Right lobe of liver (tissue), 6 donors: ENCODE results near the gene DNAJB6. TPM values are rescaled to one million over a fixed set of nuclear protein-coding genes. Genes with fewer than 3 reads are reported as not detected.
A peak's percentile ranks its signal among the peaks of the same experiment; 100 is the strongest.

Experiments used
- ATAC-seq, 4 donors: fragments of 200-7000 bp; cut with Tn5 transposase; one replicate each; pipeline ENCODE4 v1.9.1; 2020; ENCODE audit warnings: mild to moderate bottlenecking in 4 of 4, moderate library complexity in 4 of 4
- DNase-seq, 3 donors: peaks; one replicate each; pipeline ENCODE4 v3.0.0-alpha.2; 2020
- H3K27ac ChIP-seq, 3 donors: fragments of 200-600 bp; one replicate each; pipeline ENCODE4 v1.8.0; 2022
- H3K27me3 ChIP-seq, 2 donors: fragments of 200-600 bp; one replicate each; pipeline ENCODE4 v1.8.0; 2022
- H3K36me3 ChIP-seq, 4 donors: fragments of 200-600 bp; sonication (generic) in 1 of 4; one replicate each; pipeline versions ENCODE4 v1.5.1 to v1.8.0; 2017 to 2022; ENCODE audit warnings: control low read depth in 1 of 4
- H3K4me1 ChIP-seq, 4 donors: fragments of 200-600 bp; sonication (generic) in 1 of 4; one replicate each; pipeline versions ENCODE4 v1.5.1 to v1.8.0; 2017 to 2022; ENCODE audit warnings: control low read depth in 1 of 4
- H3K4me3 ChIP-seq, 3 donors: fragments of 200-600 bp; one replicate each; pipeline ENCODE4 v1.8.0; 2022
- H3K9me3 ChIP-seq, 4 donors: fragments of 200-600 bp; sonication (generic) in 1 of 4; one replicate each; pipeline versions ENCODE4 v1.5.1 to v1.8.0; 2017 to 2022; ENCODE audit warnings: control low read depth in 1 of 4
- POLR2A ChIP-seq: fragments of 450-650 bp; IDR thresholded peaks from one replicate; pipeline ENCODE4 v1.6.1; 2017; ENCODE audit warnings: antibody characterized with exemption, mild to moderate bottlenecking
- WGBS: methylation state at CpG from one replicate; pipeline ENCODE4 v1.1.6; 2018; ENCODE audit warnings: low coverage, low lambda C conversion rate; ENCODE audit not compliant: insufficient coverage; ENCODE audit errors: missing lambda C conversion rate; 5-methylcytosine and 5-hydroxymethylcytosine counted together
- intact Hi-C, 2 donors: fragments of 100-400 bp; cut with DNase I; formaldehyde crosslinking; loops; one replicate each; pipeline versions ENCODE4 v1.11.2 to v1.14.1; 2022
- long read RNA-seq: library from polyadenylated mRNA; unstranded; transcript quantifications from one replicate; pipeline ENCODE4 v2.0.0, GENCODE V29; 2019
- total RNA-seq, 6 experiments: library from RNA; depleted of rRNA in 2 of 6; stranded (reverse); fragments of >200 nt in 2 of 6; fragmentation: NEBNext Ultra II Directional in 3 of 6; extraction: Animal tissue kit (Norgen Biotek cat#: 25700) in 3 of 6; gene quantifications; one replicate each; pipeline versions ENCODE4 v1.1.0 to v1.2.4, GENCODE V29; 2016 to 2023
- TF ChIP-seq, protein P1 (sequence below), 4 donors: fragments of 200-600 bp in 3 of 4; fragments of 450-650 bp in 1 of 4; IDR thresholded peaks; one replicate each; pipeline versions ENCODE4 v1.5.1 to v1.8.0; 2016 to 2022; ENCODE audit warnings: antibody characterized with exemption in 4 of 4, mild to moderate bottlenecking in 2 of 4
- donor health status: DM: no; HTN: yes; CAD: no.
- donor health status: DM: no; HTN: no; CAD: no.
- donor health status: DM: no; HTN: no; CAD: no.
- donor health status: DM: no; HTN: yes; CAD: no.
- donor health status: DM: no; HTN: yes; CAD: no.

DNAJB6 gene
- 10 to 100 TPM; 24.5 to 38.0 (median 35.2) TPM for total RNA-seq
- long read RNA-seq, transcript DNAJB6-201 (10 exons, 2,527 nt) = minor isoform, 8 of 20 reads
- long read RNA-seq, transcript DNAJB6-204 (8 exons, 1,609 nt) = major isoform, 9 of 20 reads
- long read RNA-seq, partial matches to known transcripts = 2 of 20 reads
- long read RNA-seq, other reads (novel, unspliced or antisense) = 1 of 20 reads

DNA sequence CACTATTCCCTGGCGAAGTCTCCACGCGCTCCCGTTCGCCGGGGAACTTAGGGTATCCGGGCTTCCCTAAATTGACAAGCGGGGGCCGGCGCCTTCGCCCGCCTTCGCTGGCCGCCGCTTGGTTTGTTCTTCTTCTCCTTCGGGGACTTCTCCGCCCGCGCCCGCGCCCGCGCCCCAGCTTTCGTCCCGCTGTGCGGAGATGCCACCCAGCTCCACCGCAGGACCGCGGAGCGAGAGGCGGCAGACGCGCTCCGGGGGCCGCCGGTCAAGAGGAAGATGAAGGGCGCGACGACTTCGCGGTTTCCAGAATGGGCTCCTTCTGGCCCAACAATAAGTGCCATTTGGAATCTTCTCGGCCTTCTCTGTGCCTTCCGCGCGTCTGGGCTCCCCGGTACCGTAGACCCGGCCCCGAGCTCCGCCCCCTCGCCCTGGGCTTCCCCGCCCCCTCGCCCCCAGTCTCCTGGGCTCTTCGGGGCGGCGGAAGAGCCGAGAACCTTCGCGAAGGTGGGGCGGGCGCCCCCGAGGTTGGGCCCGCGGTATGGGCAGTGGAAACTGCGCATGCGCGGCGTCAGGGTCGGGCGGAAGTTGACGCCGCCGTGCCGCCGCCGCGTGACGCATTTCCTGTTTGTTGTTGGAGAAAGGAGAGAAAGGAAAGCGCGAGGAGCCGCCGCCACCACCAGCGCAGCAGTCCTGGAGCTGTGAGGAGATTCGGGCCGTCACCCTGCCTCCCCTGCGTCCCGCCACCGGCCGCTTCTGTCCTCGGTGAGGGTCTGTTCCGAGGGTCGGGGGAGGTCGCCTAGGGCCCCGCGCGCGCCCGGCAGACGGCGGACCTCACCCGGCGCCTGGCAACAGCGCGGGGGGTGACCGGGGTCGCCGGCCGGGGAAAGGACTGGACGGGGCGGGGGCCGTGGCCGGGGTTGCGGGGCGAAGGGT is at the start of gene DNAJB6:
Gene DNAJB6 (plus strand): TSS at position 622 of the 933 bp plus-strand sequence. CDS start 21,569 bp downstream, outside the sequence.
- H3K36me3 ChIP-seq = no peaks in the 10 kb centered on the region
- H3K27ac ChIP-seq = peak within 1 kb of the TSS; percentile 98 to 99 (median 98)
- TF ChIP-seq, protein P1, sequence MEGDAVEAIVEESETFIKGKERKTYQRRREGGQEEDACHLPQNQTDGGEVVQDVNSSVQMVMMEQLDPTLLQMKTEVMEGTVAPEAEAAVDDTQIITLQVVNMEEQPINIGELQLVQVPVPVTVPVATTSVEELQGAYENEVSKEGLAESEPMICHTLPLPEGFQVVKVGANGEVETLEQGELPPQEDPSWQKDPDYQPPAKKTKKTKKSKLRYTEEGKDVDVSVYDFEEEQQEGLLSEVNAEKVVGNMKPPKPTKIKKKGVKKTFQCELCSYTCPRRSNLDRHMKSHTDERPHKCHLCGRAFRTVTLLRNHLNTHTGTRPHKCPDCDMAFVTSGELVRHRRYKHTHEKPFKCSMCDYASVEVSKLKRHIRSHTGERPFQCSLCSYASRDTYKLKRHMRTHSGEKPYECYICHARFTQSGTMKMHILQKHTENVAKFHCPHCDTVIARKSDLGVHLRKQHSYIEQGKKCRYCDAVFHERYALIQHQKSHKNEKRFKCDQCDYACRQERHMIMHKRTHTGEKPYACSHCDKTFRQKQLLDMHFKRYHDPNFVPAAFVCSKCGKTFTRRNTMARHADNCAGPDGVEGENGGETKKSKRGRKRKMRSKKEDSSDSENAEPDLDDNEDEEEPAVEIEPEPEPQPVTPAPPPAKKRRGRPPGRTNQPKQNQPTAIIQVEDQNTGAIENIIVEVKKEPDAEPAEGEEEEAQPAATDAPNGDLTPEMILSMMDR (IDR thresholded peaks at IDR 0.05) = no peak
- TF ChIP-seq POLR2A = peak; percentile 91
- H3K4me3 ChIP-seq = peak within 1 kb of the TSS; percentile 69 to 78 (median 70)
- 1% methylated on average over 42 of the region's 114 CpGs for WGBS
- intact Hi-C loops = no loop called here
- H3K9me3 ChIP-seq = no peaks in the 10 kb centered on the region
- DNase-seq = peak; percentile 94 to 96 (median 95)
- no peaks in the 10 kb centered on the region for H3K27me3 ChIP-seq
- peak; percentile 84 to 93 (median 88) for ATAC-seq
- peaks cover 0 to 14% (median 0%) of the 10 kb centered on the region in 4 donors for H3K4me1 ChIP-seq

DNA sequence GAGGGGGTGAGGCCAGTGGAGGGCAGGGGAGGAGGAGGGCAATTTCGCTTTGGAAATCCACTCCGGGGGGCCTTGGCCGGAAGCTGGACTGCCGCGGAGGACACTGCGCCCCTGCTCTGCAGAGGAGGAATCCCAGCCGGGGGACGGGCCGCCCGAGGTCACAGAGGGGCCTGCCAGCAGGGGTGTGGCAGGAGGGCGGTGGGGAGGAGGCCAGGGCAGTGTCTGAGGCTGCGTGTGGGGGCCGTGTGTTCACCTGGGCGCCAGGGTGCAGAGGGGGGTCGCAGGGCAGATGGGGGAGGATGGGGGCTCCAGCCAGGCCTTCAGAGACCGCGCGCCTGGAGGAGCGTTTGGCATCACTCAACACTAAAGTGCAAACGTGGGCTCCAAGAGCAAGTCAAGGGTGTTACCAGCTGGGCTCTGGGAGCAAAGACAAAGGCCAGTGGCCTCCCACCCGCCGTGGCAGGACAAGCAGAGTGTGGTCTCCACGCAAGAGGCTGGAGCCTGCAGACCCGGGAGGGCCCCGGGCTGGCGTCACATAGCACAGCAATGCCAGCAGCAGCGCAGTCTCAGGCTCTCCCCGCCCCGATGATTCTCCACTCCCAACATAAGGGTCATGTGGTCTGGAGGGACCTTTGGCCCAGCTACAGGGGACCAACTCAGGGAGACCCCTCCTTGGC is 45.3 kb upstream of the DNAJB6 start:
- H3K27ac ChIP-seq = no peak overlapping the region
- no peak overlapping the region for H3K4me3 ChIP-seq
- H3K9me3 ChIP-seq = no peaks in the 10 kb centered on the region
- H3K36me3 ChIP-seq = no peaks in the 10 kb centered on the region
- no peak for TF ChIP-seq POLR2A
- TF ChIP-seq, protein P1 (IDR thresholded peaks at IDR 0.05) = no peak
- intact Hi-C loops = no loop called here
- DNase-seq (no peak), ATAC-seq (no peak)
- H3K27me3 ChIP-seq = no peaks in the 10 kb centered on the region
- H3K4me1 ChIP-seq = no peaks in the 10 kb centered on the region
- 77% methylated on average over 7 of the region's 29 CpGs for WGBS

DNA sequence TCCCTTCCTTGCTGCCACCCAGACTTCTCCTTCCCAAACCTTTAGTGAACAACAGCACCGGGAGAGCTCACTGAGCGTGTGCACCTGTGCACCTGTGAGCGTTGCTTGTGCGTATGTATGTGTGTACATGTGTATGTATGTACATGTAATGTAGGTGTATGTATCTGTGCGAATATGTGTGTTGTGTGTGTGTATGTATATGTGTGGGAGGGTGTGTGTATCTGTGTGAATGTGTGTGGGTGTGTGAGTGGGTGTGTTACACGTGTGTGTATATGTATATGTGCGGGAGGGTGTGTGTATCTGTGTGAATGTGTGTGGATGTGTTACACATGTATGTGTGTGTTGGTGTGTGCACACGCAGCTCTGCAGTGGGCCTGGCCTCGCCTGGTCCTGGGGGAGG is 44.5 kb upstream of the DNAJB6 start:
- 85% methylated on average over 7 of the region's 9 CpGs for WGBS
- TF ChIP-seq, protein P1 (IDR thresholded peaks at IDR 0.05) = no peak
- no peak for TF ChIP-seq POLR2A
- ATAC-seq (no peak), DNase-seq (no peak)
- Histone ChIP-seq H3K27ac (no peak overlapping the region), H3K27me3 (no peaks in the 10 kb centered on the region), H3K4me1 (no peaks in the 10 kb centered on the region), H3K4me3 (no peak overlapping the region), H3K9me3 (no peaks in the 10 kb centered on the region), H3K36me3 (no peaks in the 10 kb centered on the region)
- intact Hi-C loops = no loop called here

DNA sequence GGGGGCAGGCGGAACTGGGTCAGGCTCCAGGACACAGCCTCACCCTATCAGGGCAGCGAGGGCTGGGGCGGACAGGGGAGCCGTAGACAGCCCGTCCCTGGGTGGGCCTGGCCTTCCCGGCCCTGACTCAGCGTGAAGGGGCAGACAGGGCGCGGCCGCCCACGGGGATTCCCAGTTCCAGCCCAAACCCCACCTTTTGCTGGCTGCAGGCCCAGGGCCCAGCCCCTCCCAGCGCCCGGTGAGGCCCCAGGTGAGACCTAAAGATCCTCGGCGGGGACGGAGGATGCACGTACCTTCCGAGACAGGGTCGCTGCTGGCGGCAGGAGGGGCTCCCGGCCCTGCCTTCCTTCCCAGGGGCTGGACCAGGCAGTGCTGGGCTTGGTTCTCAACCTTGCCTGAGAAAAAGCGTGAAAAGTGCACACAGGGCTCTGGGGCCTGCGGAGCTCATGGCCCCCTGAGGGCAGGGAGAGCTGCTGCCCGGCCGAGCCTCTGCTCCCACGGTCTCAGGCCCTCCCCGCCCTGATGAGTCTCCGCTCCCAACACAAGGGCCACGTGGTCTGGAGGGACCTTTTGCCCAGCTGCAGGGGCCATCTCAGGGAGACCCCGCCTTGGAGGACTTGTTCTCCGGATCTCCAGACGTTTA is 43.9 kb upstream of the DNAJB6 start:
- Histone ChIP-seq H3K27me3 (no peaks in the 10 kb centered on the region), H3K4me1 (no peaks in the 10 kb centered on the region), H3K9me3 (no peaks in the 10 kb centered on the region), H3K36me3 (no peaks in the 10 kb centered on the region), H3K4me3 (no peak overlapping the region), H3K27ac (no peak overlapping the region)
- ATAC-seq (peak in 2 of 4 donors; percentile 14 to 15), DNase-seq (no peak)
- 85% methylated on average over 6 of the region's 32 CpGs for WGBS
- TF ChIP-seq, protein P1 (IDR thresholded peaks at IDR 0.05) = no peak
- TF ChIP-seq POLR2A = no peak
- intact Hi-C loops = no loop called here
